ENCODE measurements around the gene KRTAP5-7. TPM values are rescaled to one million over a fixed set of nuclear protein-coding genes. Genes with fewer than 3 reads are reported as not detected.
"Not testable (repeated sequence)": the region's sequence is repeated elsewhere in the genome, so short reads cannot be mapped to it uniquely, and the experiment has no call there.

Gene KRTAP5-7
- total RNA-seq, 2 experiments from 2014 or later: not detected

DNA sequence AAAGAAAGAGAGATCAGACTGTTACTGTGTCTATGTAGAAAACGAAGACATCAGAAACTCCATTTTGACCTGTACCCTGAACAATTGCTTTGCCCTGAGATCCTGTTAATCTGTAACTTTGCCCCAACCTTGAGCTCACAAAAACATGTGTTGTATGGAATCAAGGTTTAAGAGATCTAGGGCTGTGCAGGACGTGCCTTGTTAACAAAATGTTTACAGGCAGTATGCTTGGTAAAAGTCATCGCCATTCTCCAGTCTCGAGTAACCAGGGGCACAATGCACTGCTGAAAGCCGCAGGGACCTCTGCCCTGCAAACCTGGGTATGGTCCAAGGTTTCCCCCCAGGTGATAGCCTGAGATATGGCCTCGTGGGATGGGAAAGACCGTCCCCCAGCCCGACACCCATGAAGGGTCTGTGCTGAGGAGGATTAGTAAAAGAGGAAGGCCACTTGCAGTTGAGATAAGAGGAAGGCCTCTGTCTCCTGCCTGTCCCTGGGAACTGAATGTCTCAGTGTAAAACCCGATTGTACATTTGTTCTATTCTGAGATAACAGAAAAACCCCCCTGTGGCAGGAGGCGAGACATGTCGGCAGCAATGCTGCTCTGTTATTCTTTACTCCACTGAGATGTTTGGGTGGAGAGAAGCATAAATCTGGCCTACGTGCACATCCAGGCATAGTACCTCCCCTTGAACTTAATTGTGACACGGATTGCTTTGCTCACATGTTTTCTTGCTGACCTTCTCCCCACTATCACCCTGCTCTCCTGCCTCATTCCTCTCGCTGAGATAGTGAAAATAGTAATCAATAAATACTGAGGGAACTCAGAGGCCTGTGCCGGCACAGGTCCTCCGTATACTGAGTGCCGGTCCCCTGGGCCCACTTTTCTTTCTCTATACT lies 7.9 kb downstream of the KRTAP5-7 start:
- H3K36me3 Mint-ChIP-seq, H3K4me1 Mint-ChIP-seq: not testable (repeated sequence)

DNA sequence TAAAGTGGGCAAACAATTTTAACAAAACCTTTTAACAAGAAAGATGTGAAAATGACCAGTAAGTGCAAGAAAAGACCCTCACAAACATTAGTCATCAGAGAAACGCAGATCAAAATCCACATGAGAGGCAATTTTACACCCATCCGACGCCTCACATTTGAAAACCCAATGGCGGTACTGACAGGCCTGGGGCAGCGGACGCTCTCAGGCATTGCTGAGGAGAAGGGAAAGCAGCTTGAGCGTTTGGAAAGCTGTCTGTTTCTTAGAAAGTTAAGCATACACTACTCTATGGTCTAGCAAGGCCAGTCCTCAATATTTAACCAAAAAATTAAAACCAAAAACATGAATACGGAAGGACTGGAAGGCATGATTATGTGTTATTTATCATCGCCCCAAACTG lies 8.8 kb downstream of the KRTAP5-7 start:
- Mint-ChIP-seq H3K4me3 (no peak overlapping the region), H3K27ac (no peak overlapping the region), H3K27me3 (peaks cover 5% of the 10 kb centered on the region), H3K4me1 (no peaks in the 10 kb centered on the region), H3K36me3 (peaks cover 1% of the 10 kb centered on the region), H3K9me3 (ENCODE audit: low read depth) (peaks cover 2% of the 10 kb centered on the region)
- CTCF ChIA-PET: no interaction called here
- ATAC-seq (no peak), DNase-seq (no peak)

More for the DNA sequence above, 7.9 kb downstream of the KRTAP5-7 start:
- CTCF ChIA-PET; H3K9me3 Mint-ChIP-seq (ENCODE audit: low read depth); ATAC-seq; H3K27me3 Mint-ChIP-seq; H3K27ac Mint-ChIP-seq; H3K4me3 Mint-ChIP-seq: not testable (repeated sequence)
- peak; percentile 28 for DNase-seq

DNA sequence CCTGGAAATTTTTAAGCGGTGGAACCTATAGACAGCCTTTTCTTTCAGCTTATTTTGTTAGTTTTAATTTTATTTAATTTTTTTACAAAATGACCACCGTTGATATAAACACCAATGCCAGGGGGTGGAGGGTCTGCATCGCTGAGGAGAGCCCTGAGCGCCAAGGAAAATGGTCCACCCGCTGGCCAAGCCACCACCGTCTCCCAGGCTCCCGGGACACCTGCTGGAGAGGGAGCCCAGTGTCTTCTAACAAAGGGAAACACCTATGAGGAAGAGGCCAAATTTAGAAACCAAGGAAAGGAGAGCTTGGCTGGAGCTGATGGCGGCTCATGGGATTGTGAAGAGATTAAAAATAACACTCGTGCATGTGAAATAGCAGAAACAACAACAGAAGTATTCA lies 10.5 kb downstream of the KRTAP5-7 start:
- ATAC-seq: no peak
- CTCF ChIA-PET: interaction anchor here (1.2 kb wide), 1 partner anchor 10 kb away, joined by 4 read pairs; no protein-coding TSS in a partner anchor
- no peak for DNase-seq
- Mint-ChIP-seq H3K27ac (no peak overlapping the region), H3K4me3 (no peak overlapping the region), H3K9me3 (ENCODE audit: low read depth) (peaks cover 2% of the 10 kb centered on the region), H3K27me3 (peaks cover 10% of the 10 kb centered on the region), H3K36me3 (peaks cover 1% of the 10 kb centered on the region), H3K4me1 (no peaks in the 10 kb centered on the region)

DNA sequence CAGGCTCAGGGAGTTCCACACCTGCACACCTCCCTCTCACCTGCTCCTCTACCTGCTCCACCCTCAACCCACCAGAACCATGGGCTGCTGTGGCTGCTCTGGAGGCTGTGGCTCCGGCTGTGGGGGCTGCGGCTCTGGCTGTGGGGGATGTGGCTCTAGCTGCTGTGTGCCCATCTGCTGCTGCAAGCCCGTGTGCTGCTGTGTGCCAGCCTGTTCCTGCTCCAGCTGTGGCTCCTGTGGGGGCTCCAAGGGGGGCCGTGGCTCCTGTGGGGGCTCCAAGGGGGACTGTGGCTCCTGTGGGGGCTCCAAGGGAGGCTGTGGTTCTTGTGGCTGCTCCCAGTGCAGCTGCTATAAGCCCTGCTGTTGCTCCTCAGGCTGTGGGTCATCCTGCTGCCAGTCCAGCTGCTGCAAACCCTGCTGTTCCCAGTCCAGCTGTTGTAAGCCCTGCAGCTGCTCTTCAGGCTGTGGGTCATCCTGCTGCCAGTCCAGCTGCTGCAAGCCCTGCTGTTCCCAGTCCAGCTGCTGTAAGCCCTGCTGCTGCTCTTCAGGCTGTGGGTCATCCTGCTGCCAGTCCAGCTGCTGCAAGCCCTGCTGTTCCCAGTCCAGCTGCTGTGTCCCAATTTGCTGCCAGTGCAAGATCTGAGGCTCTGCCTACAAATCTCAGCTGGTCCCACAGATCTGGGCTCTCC lies 11.1 kb downstream of the KRTAP5-7 start, which contains the start of gene KRTAP5-8:
TSS of gene KRTAP5-8 (plus strand) at position 49 of the 689 bp plus-strand sequence. CDS start at position 80, 31 bp downstream.
- peak; percentile 16 for DNase-seq
- H3K4me1 Mint-ChIP-seq; H3K27me3 Mint-ChIP-seq; ATAC-seq; H3K9me3 Mint-ChIP-seq (ENCODE audit: low read depth); H3K36me3 Mint-ChIP-seq; CTCF ChIA-PET; H3K27ac Mint-ChIP-seq; H3K4me3 Mint-ChIP-seq: not testable (repeated sequence)

DNA sequence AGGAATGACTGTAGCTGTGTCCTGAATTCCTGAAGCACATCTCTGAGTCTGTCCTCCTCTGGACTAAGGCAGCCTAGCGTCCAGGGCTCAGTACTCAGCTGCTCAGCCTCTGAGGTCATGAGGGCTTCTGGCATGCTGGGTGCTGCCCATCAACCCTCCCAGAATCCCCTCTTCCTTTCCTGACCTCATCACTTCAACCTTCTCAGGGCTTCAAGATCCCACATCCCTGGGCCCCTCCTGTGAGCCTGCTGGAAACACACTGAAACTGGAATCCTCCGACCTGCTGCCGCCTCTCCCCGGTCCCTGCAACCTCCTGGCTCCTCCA lies 11.6 kb downstream of the KRTAP5-7 start:
- peaks cover 2% of the 10 kb centered on the region for H3K9me3 Mint-ChIP-seq (ENCODE audit: low read depth)
- H3K4me3 Mint-ChIP-seq: no peak overlapping the region
- peaks cover 4% of the 10 kb centered on the region for H3K4me1 Mint-ChIP-seq
- peaks cover 12% of the 10 kb centered on the region for H3K27me3 Mint-ChIP-seq
- H3K36me3 Mint-ChIP-seq: peaks cover 1% of the 10 kb centered on the region
- DNase-seq: peak; percentile 7
- no peak for ATAC-seq
- H3K27ac Mint-ChIP-seq: no peak overlapping the region
- CTCF ChIA-PET: no interaction called here

DNA sequence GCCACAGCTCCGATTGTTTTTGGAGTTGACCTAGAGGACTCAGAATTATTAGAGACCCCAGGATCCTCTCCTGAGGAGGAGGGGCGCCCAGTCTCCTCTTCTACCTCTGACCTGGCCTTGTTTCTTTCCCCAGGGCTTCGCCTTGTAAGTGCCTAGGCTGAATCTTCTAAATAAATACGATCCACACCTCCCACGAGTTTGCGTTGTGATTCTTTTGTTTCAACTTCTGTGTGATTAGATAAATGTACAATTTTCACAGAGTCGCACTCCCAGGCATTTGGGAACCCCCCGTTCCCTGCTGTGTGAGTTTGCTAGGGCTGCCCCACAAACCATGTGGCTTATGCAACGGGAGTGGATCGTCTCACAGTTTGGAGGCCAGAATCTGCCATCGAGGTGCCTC lies 11.9 kb downstream of the KRTAP5-7 start:
- no peak overlapping the region for H3K4me3 Mint-ChIP-seq
- peaks cover 2% of the 10 kb centered on the region for H3K9me3 Mint-ChIP-seq (ENCODE audit: low read depth)
- H3K36me3 Mint-ChIP-seq: peaks cover 1% of the 10 kb centered on the region
- peaks cover 14% of the 10 kb centered on the region for H3K27me3 Mint-ChIP-seq
- ATAC-seq (no peak), DNase-seq (peak; percentile 15)
- H3K4me1 Mint-ChIP-seq: peaks cover 4% of the 10 kb centered on the region
- no peak overlapping the region for H3K27ac Mint-ChIP-seq
- CTCF ChIA-PET: no interaction called here

DNA sequence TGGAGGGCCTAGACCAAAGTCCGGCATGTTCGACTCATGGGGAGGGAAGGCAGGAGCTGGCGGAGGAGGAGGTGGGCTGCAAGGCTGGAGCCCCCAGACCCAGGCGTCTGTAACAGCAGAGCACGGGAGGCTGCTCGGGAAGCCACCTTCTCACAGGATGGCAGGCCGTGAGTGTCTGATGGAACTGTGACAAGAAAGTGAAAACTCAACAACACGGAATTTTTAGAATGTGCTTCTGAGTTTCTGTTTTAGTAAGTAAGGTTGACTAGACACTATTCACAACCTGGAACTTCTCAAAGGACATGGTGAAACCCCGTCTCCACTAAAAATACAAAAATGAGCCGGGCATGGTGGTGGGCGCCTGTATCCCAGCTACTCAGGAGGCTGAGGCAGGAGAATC lies 12.9 kb downstream of the KRTAP5-7 start:
- not testable (repeated sequence) for ATAC-seq

DNA sequence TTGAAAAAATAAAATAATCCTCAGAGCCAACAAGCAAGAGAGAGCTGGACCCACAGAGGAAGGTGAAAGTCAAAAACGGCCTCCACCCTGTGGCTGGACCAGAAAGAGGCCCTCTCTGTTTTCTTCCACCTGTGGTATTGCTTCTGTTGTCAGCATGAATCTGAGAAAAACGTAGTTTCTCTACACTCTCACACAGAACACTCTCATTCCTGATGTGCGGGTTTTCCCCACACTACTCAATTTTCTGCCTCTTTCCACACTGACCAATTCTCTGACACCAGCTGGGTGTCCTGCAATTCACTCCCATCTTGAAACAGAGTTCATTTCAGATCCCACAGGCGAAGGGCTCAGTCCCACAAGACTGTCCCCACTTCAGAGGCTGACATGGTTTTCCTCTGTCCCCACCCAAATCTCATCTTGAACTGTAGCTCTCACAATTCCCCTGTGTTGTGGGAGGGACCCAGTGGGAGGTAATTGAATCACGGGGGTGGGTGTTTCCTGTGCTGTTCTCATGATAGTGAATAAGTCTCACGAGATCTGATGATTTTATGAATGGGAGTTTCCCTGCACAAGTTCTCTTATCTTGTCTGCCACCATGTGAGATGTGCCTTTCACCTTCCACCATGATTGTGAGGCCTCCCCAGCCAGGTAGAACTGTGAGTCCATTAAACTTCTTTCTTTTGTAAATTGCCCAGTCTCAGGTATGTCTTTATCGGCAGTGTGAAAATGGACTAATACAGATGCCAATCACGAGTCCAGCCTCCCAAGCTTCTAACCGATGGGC lies 13.6 kb downstream of the KRTAP5-7 start:
- CTCF ChIA-PET: not testable (repeated sequence)

More for the DNA sequence above, 12.9 kb downstream of the KRTAP5-7 start:
- peaks cover 19% of the 10 kb centered on the region for H3K27me3 Mint-ChIP-seq
- H3K9me3 Mint-ChIP-seq (ENCODE audit: low read depth); H3K27ac Mint-ChIP-seq; CTCF ChIA-PET; DNase-seq; H3K4me3 Mint-ChIP-seq; H3K36me3 Mint-ChIP-seq; H3K4me1 Mint-ChIP-seq: not testable (repeated sequence)

DNA sequence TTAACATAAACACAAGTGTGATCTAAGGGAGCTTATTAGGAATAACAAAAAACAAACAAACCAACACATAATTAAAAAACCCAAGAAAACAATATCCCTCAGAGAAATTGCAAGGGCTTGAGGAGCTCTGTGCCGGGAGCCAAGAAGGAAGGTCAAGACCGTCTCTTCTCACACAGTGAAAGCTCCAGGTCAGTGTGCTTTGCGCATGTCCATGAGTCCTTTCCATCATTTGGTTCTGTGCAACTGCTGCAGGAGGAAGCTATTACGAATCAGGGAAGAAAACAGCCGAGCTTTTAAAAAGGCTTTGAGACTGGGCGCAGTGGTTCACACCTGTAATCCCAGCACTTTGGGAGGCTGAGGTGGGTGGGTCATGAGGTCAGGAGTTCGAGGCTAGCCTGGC lies 15.3 kb downstream of the KRTAP5-7 start:
- Mint-ChIP-seq H3K9me3 (ENCODE audit: low read depth) (peaks cover 2% of the 10 kb centered on the region), H3K4me1 (peaks cover 4% of the 10 kb centered on the region)
- DNase-seq: no peak

More for the DNA sequence above, 13.6 kb downstream of the KRTAP5-7 start:
- H3K36me3 Mint-ChIP-seq; DNase-seq; ATAC-seq; H3K4me1 Mint-ChIP-seq; H3K4me3 Mint-ChIP-seq; H3K9me3 Mint-ChIP-seq (ENCODE audit: low read depth); H3K27ac Mint-ChIP-seq: not testable (repeated sequence)
- peaks cover 19% of the 10 kb centered on the region for H3K27me3 Mint-ChIP-seq

DNA sequence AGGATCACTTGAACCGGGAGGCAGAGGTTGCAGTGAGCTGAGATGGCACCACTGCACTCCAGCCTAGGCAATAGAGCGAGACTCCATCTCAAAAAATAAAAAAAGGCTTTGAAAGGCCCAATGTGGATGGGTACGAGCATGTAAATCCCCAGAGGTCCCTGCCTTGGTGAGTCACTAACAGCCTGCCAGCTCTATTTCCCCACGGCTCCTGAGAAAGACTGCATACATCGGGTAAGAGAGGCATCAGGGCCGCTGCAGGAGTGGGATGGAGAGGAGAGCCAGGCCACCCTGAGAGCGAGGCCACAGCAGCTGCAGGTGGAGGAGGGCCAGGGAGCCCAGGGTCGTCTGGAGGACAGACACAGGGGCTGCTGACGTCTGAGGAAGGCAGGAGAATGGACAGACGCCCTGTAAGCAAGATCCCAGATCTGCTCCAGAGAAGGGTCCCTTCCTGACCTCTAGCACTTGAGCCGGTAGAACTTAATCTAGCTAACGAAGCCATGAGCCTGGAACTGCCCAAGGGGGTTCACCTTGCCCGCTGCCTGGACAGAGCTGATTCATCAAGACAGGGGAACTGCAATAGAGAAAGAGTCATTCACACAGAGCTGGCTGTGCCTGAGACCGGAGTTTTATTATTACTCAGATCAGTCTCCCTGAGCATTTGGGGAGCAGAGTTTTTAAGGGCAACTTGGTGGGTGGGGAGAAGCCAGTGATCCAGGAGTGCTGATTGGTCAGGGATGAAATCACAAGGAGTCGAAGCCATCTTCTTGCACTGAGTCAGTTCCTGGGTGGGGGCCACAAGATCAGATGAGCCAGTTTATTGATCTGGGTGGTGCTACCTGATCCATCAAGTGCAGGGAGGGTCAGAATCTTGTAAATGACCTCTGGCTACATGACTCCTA lies 16.1 kb downstream of the KRTAP5-7 start:
- Mint-ChIP-seq H3K4me3 (no peak overlapping the region), H3K27ac (no peak overlapping the region), H3K4me1 (peaks cover 4% of the 10 kb centered on the region), H3K9me3 (ENCODE audit: low read depth) (peaks cover 2% of the 10 kb centered on the region), H3K36me3 (peaks cover 1% of the 10 kb centered on the region), H3K27me3 (peaks cover 16% of the 10 kb centered on the region)
- CTCF ChIA-PET: no interaction called here
- no peak for ATAC-seq
- no peak for DNase-seq

More for the DNA sequence above, 15.3 kb downstream of the KRTAP5-7 start:
- Mint-ChIP-seq H3K27ac (no peak overlapping the region), H3K27me3 (peaks cover 16% of the 10 kb centered on the region), H3K36me3 (peaks cover 1% of the 10 kb centered on the region), H3K4me3 (no peak overlapping the region)
- ATAC-seq: no peak
- CTCF ChIA-PET: no interaction called here

DNA sequence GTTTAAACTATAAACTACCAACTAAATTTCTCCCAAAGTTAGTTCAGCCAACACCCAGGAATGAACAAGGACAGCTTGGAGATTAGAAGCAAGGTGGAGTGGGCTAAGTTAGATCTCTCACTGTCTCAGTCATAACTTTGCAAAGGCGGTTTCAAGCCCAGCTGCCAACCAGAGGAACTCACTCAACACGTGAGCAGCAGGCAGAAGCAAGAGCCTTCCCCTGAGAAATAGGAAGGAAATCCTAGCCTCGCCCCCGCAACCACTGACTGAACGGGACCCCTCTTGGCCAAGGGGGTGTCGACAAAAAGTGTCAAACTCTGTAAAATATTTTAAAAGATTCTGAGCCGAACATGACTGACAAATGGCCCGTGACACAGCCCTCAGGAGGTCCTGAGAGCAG lies 16.8 kb downstream of the KRTAP5-7 start:
- ATAC-seq: no peak
- no peak for DNase-seq
- H3K27ac Mint-ChIP-seq: no peak overlapping the region
- H3K4me3 Mint-ChIP-seq: no peak overlapping the region
- peaks cover 2% of the 10 kb centered on the region for H3K9me3 Mint-ChIP-seq (ENCODE audit: low read depth)
- peaks cover 1% of the 10 kb centered on the region for H3K36me3 Mint-ChIP-seq
- H3K27me3 Mint-ChIP-seq: peaks cover 16% of the 10 kb centered on the region
- CTCF ChIA-PET: no interaction called here
- H3K4me1 Mint-ChIP-seq: peaks cover 6% of the 10 kb centered on the region

DNA sequence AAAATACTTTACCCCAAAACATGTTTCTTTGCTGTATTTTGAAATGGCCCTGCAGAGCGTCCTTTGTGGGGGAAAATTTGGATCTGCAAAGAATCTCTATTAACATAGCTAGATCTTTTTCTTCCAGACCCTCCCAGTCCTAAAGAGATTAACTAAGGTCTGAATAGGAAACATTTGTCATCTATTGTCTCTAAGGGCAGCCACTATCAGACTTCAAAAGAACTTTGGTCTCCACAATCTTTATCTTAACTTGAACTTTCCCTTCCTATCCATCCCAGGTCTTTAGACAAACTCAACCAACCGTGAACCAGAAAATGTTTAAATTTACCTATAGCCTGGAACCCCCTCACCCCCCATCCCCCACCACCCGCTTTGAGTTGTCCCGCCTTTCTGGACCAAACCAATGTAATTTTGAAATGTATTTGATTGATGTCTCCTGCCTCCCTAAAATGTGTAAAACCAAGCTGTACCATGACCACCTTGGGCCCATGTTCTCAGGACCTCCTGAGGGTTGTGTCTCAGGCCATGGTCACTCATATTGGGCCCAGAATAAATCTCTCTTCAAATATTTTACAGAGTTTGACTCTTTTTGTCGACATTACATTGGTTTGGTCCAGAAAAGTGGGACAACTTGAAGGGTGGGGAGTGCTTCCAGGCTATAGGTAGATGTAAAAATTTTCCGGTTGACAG lies 17.6 kb downstream of the KRTAP5-7 start:
- CTCF ChIA-PET: no interaction called here
- H3K27ac Mint-ChIP-seq: no peak overlapping the region
- no peak overlapping the region for H3K4me3 Mint-ChIP-seq
- H3K4me1 Mint-ChIP-seq: peaks cover 7% of the 10 kb centered on the region
- peaks cover 1% of the 10 kb centered on the region for H3K36me3 Mint-ChIP-seq
- peaks cover 2% of the 10 kb centered on the region for H3K9me3 Mint-ChIP-seq (ENCODE audit: low read depth)
- ATAC-seq: no peak
- DNase-seq: no peak
- peaks cover 20% of the 10 kb centered on the region for H3K27me3 Mint-ChIP-seq
